GM18517 (cell line): ENCODE results near the gene P2RY6.

ENCODE experiments used
- ATAC-seq: cut with Tn5 transposase; IDR thresholded peaks from one replicate; pipeline ENCODE4 v1.9.1; 2021; ENCODE audit warnings: mild to moderate bottlenecking, moderate library complexity; ENCODE audit not compliant: unreplicated experiment

Gene P2RY6

DNA sequence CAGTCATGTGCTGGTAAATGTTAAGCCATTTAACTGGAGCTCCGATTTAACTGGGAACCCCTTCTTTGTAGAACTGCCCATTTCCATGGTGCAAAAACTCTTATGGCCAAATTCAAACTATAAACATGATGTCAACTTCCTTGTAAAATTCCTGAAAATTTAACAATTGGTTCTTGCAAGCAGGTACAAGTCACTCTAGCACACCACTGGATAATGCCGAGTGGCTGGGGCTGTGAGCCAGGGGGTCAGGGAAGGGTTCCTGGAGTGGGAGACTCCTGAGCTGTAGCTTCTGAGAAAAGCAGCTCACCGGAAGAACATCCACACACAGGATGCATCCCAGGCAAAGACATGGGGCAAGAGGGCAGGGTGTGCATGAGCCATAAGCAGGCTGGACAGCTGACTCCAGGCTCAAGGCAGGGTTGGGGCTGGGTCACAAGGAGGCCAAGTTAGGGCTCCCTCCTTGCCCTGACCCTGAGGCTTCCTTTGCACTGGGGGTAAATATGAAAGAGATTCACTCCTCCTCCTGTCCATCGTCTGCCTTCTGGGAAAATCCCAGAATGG, 35.9 kb upstream of the P2RY6 start:
- ATAC-seq = no peak

DNA sequence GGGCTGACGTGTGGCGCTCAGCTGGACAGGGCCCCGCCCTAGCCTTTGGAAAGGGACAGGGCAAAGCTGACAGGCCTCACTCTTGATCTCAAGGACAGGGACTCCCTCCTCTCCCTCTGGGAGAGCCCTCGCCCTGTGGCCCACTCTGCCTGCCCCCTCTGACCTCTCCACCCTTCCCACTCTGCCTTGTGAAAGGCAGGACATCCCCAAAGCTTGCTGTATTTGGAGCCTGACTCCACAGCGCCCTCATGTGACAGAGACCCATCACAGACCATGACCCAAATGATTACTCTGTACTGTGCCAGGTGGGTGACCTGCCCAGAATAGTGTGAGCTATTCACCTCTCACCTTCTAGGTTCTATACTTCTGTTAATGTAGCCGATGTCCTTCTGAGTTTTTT, 35.3 kb upstream of the P2RY6 start:
- ATAC-seq = no peak

GRCh38 chr11:73237471-73238290, 34.5 kb upstream of the P2RY6 start:
- ATAC-seq = no peak

GRCh38 chr11:73239111-73239521, 33.0 kb upstream of the P2RY6 start:
- no peak for ATAC-seq

GRCh38 chr11:73239571-73240189, 32.5 kb upstream of the P2RY6 start:
- ATAC-seq = no peak

DNA sequence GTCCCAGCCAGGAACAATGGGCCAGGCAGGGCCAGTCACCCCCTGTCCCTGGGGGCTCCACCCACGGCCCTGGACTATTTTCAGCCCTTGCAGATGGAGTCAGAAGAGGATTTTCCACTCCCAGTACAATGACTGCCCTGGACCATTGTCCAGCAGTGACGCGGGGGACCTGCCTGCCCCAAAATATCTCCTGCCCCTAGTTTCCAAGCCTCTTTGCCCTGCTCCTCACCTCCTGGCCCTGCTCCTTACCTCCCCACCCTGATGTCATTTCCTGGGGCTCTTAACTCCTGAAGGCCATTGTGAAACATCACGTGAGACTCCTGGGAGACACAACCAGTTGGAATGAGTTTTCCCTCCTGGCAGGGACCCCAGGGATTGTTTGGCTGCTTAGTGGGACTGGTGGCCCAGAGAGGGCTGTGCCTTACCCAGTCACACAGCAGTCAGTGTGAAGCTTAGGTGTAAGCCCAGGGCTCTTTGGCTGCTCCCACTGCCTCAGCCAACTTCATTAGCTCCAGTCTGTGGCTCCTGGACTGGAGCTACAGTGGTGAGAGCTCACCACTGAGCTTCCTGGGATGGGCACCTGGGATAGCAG, 31.9 kb upstream of the P2RY6 start:
- ATAC-seq = no peak

- no peak for ATAC-seq
Observed at GRCh38 chr11:73241300-73241699, 30.8 kb upstream of the P2RY6 start.

- ATAC-seq = peak; percentile 66
Observed at GRCh38 chr11:73242251-73243092, 29.7 kb upstream of the P2RY6 start.

GRCh38 chr11:73243093-73243485, 29.0 kb upstream of the P2RY6 start:
- ATAC-seq = no peak

DNA sequence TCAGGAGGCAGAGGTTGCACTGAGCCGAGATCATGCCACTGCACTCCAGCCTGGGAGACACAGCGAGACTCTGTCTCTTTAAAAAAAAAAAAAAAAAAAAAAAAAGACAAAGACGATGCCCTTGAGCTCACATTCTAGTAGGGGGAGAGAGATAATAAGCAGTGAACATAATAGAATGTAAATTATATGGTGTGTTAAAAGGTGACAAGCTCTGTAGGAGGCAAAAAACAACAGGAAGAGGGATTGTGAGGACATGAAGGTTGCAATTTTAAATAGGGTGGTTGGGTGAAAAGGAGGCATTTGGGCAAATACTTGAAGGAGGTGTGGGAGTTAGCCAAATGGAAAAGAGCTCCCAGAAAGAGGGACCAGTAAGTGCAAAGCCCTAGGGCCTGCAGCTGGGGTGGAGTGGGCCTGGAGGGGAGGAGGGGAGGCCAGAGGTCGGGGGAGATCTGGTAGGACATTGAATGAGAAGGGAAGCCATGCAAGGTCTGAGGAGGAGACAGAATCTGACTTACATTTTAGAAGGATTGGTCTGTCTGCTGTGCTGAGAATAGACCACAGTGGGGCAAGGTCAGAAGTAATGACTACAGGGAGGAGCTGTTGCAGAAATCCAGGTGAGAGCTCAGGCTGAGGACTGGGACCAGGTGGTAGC, 27.4 kb upstream of the P2RY6 start:
- no peak for ATAC-seq

DNA sequence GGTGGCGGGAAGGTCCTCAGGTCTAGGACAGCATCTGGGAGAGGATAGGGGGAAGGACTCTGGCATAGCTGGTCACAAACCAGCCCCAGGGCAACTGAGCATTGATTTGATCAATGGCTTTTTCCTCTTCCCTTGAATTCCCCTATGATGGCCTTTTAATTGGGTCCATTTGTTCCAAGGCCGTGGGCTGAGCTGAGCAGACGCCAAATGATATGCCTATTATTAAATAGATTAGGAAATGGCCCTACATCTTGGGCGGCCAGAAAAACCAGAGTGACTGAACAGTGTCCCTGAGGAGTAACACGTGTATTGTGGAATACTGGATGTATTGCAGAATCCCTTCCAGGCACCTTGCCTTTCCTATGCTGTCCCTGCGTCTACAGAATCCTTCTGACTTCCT, 26.7 kb upstream of the P2RY6 start:
- no peak for ATAC-seq

DNA sequence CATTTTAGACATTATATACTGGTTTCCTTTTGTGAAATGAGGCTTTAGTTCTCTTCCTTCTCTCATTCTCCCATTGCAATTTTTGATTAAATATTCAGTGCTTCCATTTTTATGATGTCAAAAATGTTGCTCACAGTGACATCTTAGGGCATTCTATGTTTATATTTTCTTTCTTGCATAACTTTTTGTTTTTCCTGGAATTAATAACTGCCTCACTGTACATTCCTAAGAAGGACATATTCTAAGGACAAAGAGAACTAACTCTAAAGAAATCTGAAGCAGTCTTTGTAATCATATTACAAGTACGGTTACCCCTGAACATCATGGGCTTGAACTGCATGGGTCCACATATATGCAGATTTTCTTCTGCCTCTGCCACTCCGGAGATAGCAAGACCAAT, 25.8 kb upstream of the P2RY6 start:
- ATAC-seq = no peak

GRCh38 chr11:73248526-73249185, 23.5 kb upstream of the P2RY6 start:
- ATAC-seq = no peak

DNA sequence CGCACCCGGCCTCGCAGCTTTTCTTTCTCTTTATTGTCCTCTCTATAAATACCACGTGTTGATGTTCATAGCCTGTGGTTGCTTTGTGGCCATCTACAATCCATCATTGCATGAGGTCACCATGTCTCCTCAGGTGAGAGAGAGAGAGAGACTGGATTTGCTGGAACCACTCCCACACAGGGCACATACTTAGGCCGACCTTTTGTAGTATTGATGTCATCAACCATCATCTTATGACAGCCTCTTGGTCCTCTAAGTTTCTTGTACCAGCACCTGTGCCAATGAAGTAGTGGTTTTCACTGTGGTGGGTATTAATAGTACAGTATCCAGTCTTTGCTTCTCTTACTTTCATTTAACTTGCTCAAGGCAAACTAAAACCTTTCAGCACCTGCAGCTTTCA, 22.8 kb upstream of the P2RY6 start:
- peak; percentile 81 for ATAC-seq

- no peak for ATAC-seq
Observed at GRCh38 chr11:73249853-73250783, 22.0 kb upstream of the P2RY6 start.

DNA sequence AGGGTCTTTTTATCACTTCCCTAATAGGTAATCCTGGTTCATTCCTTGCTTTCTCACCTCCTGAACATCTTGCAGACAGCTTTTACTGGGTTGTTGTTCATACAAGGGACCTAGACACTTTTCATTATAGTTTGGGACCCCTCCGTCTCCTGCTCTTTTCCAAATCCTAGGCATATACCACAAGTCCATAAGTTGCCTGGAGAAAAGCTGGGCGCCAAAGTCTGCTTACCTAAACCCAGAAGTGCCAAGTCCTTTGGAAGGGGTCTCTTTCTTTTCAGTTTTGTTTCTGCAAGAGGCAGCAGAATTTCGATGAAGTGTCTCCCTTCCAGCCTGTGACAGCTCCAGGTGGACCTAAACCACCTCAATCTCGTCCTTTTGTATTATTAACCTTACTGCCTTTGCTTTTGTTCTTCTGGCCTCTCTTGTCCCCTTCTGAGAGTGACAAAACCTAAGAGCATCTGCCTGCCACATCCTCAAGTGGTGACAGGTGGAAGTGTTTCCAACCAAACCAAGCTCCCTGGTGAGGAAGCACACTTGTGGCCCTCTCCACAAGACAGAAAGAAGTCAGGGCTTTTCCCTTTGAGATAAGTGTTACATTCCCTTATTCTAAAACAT, 19.5 kb upstream of the P2RY6 start:
- ATAC-seq = no peak

DNA sequence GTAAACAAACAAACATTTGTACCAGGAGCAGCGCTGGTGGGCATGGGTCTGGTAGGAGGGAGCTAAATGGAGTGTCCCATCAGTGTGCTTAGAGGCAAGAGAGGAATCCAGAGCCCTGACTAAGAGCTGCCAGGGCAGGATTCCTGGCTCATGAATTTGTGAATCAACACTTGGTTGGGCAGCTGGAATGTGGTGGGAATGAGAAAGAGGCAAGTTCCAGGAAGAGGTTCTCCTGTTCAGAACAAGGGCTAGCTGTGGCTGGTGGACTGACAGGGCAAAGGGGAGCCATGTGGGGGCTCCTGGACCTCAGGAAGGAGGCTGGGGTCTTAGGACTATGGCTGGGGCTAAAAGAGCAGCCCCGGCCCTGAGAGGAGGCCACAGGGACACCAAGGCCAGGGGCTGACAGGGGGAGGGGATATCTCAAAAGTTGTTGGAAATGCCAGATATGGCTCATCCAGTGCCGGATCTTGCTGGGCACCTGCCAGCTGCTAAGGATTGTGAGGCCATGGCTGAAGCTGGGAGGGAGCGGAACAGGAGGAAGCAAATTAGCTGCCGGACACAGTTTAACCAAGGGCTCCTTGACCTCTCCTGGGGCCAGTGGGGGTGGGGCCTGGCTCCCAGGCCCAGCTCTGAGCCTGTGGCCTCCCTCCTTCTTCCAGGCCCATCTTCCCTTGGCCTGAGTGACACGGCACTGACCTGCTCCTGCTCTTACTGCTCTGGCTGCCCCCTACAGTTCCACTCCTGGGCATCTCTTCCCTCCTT, 14.6 kb upstream of the P2RY6 start:
- ATAC-seq = no peak
